Hematopoietic multipotent progenitor cell treated with erythropoietin and hydrocortisone succinate and interleukin-3 and kit ligand, for 17 days (in vitro differentiated cells): ENCODE measurements around the gene FUT7.

Source experiments
- DNase-seq: peaks from one replicate; pipeline ENCODE4 v3.0.0-alpha.2; 2015; ENCODE audit warnings: low spot score

FUT7 gene

GRCh38 chr9:136982232-136983051 lies 49.4 kb downstream of the FUT7 start, which contains the start of gene LCNL1:
TSS of gene LCNL1 (plus strand) at chr9:136982993. CDS start at chr9:136983587, 594 bp downstream.
- DNase-seq, result no peak

GRCh38 chr9:136981588-136982231 lies 50.2 kb downstream of the FUT7 start:
- DNase-seq, result no peak

GRCh38 chr9:136980669-136981478 lies 51.0 kb downstream of the FUT7 start:
- DNase-seq, result no peak
